WTC11 (cell line): ENCODE data around the gene SERP2. TPM values are rescaled to one million over a fixed set of nuclear protein-coding genes. Genes with fewer than 3 reads are reported as not detected.

Experiments used
- ATAC-seq: fragments of 200-7000 bp; cut with Tn5 transposase; 2 replicates; pipeline ENCODE4 v1.10.0; 2021; ENCODE audit warnings: mild to moderate bottlenecking, moderate library complexity
- CTCF ChIA-PET: fragments of 300-600 bp; sonication (Branson Sonifier 250); formaldehyde crosslinking; loops from one replicate; lab custom pipeline; 2021; ENCODE audit warnings: antibody characterized with exemption; lab: Charles Lee
- POLR2A ChIA-PET: fragments of 350-600 bp; sonication (Branson Sonifier 250); formaldehyde crosslinking; loops from one replicate; lab custom pipeline; 2021; ENCODE audit warnings: antibody characterized with exemption; lab: Charles Lee
- DNase-seq: peaks from one replicate; pipeline ENCODE4 v3.0.0; 2021; ENCODE audit warnings: low spot score
- H3K27ac Mint-ChIP-seq: 2 replicates; pipeline ENCODE4 v1.8.0; 2021; ENCODE audit warnings: mixed read lengths
- H3K27me3 Mint-ChIP-seq: 2 replicates; pipeline ENCODE4 v1.8.0; 2021; ENCODE audit warnings: low read depth, mild to moderate bottlenecking, moderate library complexity, mixed read lengths
- H3K36me3 Mint-ChIP-seq: 2 replicates; pipeline ENCODE4 v1.8.0; 2021; ENCODE audit warnings: mixed read lengths
- H3K4me1 Mint-ChIP-seq: 2 replicates; pipeline ENCODE4 v1.8.0; 2022; ENCODE audit warnings: mixed read lengths
- H3K4me3 Mint-ChIP-seq: 2 replicates; pipeline ENCODE4 v1.8.0; 2021; ENCODE audit warnings: mild to moderate bottlenecking, moderate library complexity, mixed read lengths
- H3K9me3 Mint-ChIP-seq: 2 replicates; pipeline ENCODE4 v1.8.0; 2021; ENCODE audit warnings: mixed read lengths
- AFF4 ChIP-seq: sonication (generic); formaldehyde crosslinking; IDR thresholded peaks from 2 replicates; pipeline ENCODE4 v1.8.1; 2023; ENCODE audit warnings: mild to moderate bottlenecking, missing genetic modification reagents, borderline replicate concordance
- GABPB1 ChIP-seq: sonication (generic); formaldehyde crosslinking; IDR thresholded peaks from 2 replicates; pipeline ENCODE4 v1.8.1; 2023; ENCODE audit warnings: mild to moderate bottlenecking, missing genetic modification reagents
- KAT7 ChIP-seq: sonication (generic); formaldehyde crosslinking; IDR thresholded peaks from 2 replicates; pipeline ENCODE4 v1.8.1; 2023; ENCODE audit warnings: missing genetic modification reagents, mild to moderate bottlenecking, borderline replicate concordance
- TEAD1 ChIP-seq: sonication (generic); formaldehyde crosslinking; IDR thresholded peaks from 2 replicates; pipeline ENCODE4 v1.8.0; 2022; ENCODE audit warnings: mild to moderate bottlenecking, missing genetic modification reagents
- ZBTB43 ChIP-seq: sonication (generic); formaldehyde crosslinking; IDR thresholded peaks from 2 replicates; pipeline ENCODE4 v1.8.1; 2023; ENCODE audit warnings: mild to moderate bottlenecking, missing genetic modification reagents
- ZMAT4 ChIP-seq: fragments of 250-450 bp; sonication (Bioruptor Pico); IDR thresholded peaks from 2 replicates; pipeline ENCODE4 v1.9.0; 2021; ENCODE audit warnings: mild to moderate bottlenecking
- ZNF138 ChIP-seq: sonication (generic); formaldehyde crosslinking; conservative IDR thresholded peaks from 2 replicates; pipeline ENCODE4 v1.8.1; 2022; ENCODE audit warnings: mild to moderate bottlenecking, moderate library complexity, missing genetic modification reagents
- ZNF263 ChIP-seq: sonication (generic); formaldehyde crosslinking; IDR thresholded peaks from 2 replicates; pipeline ENCODE4 v1.8.1; 2022; ENCODE audit warnings: low read depth, mild to moderate bottlenecking, moderate library complexity, missing genetic modification reagents
- ZNF396 ChIP-seq: fragments of 250-450 bp; sonication (Bioruptor Pico); IDR thresholded peaks from 2 replicates; pipeline ENCODE4 v1.8.0; 2021; ENCODE audit warnings: mild to moderate bottlenecking, moderate library complexity, borderline replicate concordance
- ZSCAN18 ChIP-seq: fragments of 250-450 bp; sonication (Bioruptor Pico); IDR thresholded peaks from 2 replicates; pipeline ENCODE4 v2.1.2; 2022; ENCODE audit warnings: mild to moderate bottlenecking, moderate library complexity
- total RNA-seq: library from RNA; stranded (reverse); gene quantifications from 3 replicates; pipeline ENCODE4 v1.2.3, GENCODE V29; 2021
- TF ChIP-seq, protein P1 (sequence below): sonication (generic); formaldehyde crosslinking; conservative IDR thresholded peaks from 2 replicates; pipeline ENCODE4 v1.8.1; 2022; ENCODE audit warnings: mild to moderate bottlenecking, missing genetic modification reagents

Gene SERP2
- total RNA-seq, 1 experiment from 2014 or later, result 1.2 TPM

GRCh38 chr13:44362394-44363040 is 11.1 kb upstream of the SERP2 start:
- Mint-ChIP-seq H3K4me1 (peaks cover 2% of the 10 kb centered on the region; the same call in 1 of the 2 replicates), H3K27ac (no peak overlapping the region), H3K4me3 (no peak overlapping the region), H3K9me3 (no peaks in the 10 kb centered on the region), H3K36me3 (no peaks in the 10 kb centered on the region), H3K27me3 (no peaks in the 10 kb centered on the region)
- ChIA-PET POLR2A (no interaction called here), CTCF (interaction anchor here (0.6 kb wide), 1 partner anchor 179 kb away, joined by 3 read pairs; no protein-coding TSS in a partner anchor)
- no peak for TF ChIP-seq AFF4
- DNase-seq (no peak), ATAC-seq (no peak)

DNA sequence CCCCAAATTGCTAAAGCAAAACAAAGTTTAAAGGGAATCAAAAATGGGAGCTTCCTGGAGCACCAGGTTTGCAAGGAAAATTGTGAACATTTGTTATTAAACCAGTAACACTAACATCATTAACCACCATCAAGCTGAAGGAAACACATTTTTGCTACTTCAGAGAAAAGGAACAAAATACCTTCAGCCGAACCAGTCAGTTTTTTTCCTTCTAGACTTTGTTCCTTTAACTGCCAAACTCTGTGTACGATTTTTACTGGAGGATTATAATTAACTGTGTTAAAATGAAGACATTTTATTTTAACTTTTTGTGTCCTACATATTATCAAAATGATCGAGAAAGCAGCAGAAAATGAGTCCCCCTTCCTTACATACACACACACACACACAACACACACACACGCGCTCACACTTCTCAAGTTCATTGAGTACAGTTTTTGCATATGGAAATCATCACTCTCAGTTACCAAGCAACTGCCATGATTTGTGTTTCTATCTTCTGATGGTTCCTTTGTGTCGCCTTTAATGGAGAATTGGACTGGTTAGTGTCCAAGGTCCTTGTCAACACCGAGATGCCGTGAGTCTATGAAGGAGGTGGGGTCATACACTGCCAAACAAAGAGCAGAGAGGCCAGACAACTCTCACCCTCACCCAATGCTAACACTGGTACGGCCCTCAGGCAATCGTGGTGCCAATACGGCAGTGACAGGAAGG is 9.8 kb upstream of the SERP2 start:
- H3K27ac Mint-ChIP-seq, result no peak overlapping the region

More for the DNA sequence above, 9.8 kb upstream of the SERP2 start:
- DNase-seq, result no peak
- Mint-ChIP-seq H3K36me3 (no peaks in the 10 kb centered on the region), H3K27me3 (no peaks in the 10 kb centered on the region)
- POLR2A ChIA-PET, result interaction anchor here (2.0 kb wide), 1 partner anchor 73 kb away, joined by 6 read pairs; no protein-coding TSS in a partner anchor
- no peak for TF ChIP-seq TEAD1 (CRISPR knock-in tag)
- no peak for TF ChIP-seq GABPB1 (CRISPR knock-in tag)
- TF ChIP-seq ZMAT4 (CRISPR knock-in tag), result no peak
- TF ChIP-seq ZNF396 (CRISPR knock-in tag), result no peak
- TF ChIP-seq KAT7 (CRISPR knock-in tag), result no peak
- TF ChIP-seq ZBTB43, result no peak
- no peak for TF ChIP-seq ZSCAN18 (CRISPR knock-in tag)
- TF ChIP-seq ZNF263, result no peak
- TF ChIP-seq, protein P1, sequence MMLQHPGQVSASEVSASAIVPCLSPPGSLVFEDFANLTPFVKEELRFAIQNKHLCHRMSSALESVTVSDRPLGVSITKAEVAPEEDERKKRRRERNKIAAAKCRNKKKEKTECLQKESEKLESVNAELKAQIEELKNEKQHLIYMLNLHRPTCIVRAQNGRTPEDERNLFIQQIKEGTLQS (CRISPR knock-in tag), result no peak
- TF ChIP-seq ZNF138 (CRISPR knock-in tag), result no peak
- TF ChIP-seq, all 79 proteins: peak for 0
- Mint-ChIP-seq H3K4me3 (no peak overlapping the region), H3K4me1 (peaks cover 2% of the 10 kb centered on the region; the same call in 1 of the 2 replicates), H3K9me3 (no peaks in the 10 kb centered on the region)
- ATAC-seq, result no peak
- CTCF ChIA-PET, result interaction anchor here (0.5 kb wide), 1 partner anchor 404 kb away, joined by 3 read pairs; no protein-coding TSS in a partner anchor
